Glomerular visceral epithelial cell (primary cell): ENCODE data around the gene DHRS3.

ENCODE experiments used
- DNase-seq: peaks from one replicate; pipeline ENCODE4 v3.0.0-alpha.2; 2016; ENCODE audit errors: extremely low spot score

Gene DHRS3

GRCh38 chr1:12640237-12640957 lies 22.4 kb upstream of the DHRS3 start:
- no peak for DNase-seq

GRCh38 chr1:12637693-12638092 lies 19.7 kb upstream of the DHRS3 start:
- no peak for DNase-seq

- DNase-seq: peak; percentile 78
Observed at GRCh38 chr1:12636098-12636950, 18.3 kb upstream of the DHRS3 start.

DNA sequence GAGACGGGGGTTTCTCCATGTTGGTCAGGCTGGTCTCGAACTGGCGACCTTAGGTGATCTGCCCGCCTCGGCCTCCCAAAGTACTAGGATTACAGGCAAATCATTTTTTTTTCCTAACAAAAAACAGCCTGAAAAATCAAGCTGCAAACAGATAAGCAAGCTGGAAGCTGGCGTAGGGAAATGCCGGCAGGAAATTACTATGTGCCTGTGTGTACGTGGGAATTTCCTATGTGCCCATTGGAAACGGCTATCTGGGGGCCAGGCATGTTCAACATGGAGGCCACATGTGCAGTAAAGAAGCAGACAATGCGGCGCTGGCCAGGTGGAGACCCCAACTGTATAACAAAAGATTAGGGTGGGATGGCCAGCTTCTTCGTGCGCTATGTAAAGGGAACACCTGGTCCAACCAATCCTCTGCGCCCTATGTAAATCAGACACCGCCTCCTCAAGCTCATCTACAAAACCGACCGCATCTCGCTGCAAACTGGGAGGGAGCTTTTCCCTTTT lies 16.7 kb upstream of the DHRS3 start:
- DNase-seq: no peak

DNA sequence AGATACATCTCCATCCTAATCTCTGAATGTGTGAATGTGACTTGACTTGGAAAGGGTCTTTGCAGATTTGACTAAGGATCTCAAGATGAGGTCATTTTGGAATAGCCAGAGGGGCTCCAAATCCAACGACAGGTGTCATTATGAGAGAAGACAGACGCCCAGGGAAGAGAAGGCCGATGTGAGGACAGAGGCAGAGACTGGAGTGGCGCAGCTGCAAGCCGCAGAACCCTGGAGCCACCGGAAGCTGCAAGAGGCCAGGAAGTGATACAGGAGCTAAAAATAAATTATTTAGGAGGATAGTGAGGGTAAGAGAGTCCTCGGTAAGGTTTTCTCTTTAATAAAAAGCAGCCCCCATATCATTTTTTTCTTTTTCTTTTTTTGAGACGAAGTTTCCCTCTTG lies 16.1 kb upstream of the DHRS3 start:
- no peak for DNase-seq

- DNase-seq: no peak
Observed at GRCh38 chr1:12631571-12631970, 13.6 kb upstream of the DHRS3 start.

DNA sequence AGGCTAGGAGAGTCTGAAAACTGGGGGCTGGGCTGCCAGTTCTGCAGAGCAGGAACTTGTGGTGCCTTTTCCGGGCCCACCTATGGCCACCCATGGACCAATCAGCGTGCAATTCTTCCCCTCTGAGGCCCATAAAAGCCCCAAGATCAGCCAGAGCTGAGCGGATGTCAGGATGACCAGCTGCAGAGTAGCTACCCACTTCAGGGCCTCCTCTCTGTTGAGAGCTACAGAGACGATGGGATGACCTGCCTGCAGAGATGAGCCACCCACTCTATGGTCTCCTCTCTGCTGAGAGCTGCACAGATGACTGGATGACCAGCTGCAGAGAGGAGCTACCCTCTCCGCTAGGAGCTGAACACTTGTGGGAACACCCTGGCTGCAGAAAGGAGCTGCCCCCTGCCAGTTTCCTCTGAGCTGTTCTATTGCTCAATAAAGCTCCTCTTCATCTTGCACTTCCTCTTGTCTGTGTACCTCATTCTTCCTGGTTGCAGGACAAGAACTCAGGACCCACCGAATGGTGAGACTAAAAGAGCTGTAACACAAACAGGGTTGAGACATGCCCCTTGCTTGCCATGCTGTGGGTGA lies 13.0 kb upstream of the DHRS3 start:
- no peak for DNase-seq

GRCh38 chr1:12629985-12630760 lies 12.2 kb upstream of the DHRS3 start:
- no peak for DNase-seq

DNA sequence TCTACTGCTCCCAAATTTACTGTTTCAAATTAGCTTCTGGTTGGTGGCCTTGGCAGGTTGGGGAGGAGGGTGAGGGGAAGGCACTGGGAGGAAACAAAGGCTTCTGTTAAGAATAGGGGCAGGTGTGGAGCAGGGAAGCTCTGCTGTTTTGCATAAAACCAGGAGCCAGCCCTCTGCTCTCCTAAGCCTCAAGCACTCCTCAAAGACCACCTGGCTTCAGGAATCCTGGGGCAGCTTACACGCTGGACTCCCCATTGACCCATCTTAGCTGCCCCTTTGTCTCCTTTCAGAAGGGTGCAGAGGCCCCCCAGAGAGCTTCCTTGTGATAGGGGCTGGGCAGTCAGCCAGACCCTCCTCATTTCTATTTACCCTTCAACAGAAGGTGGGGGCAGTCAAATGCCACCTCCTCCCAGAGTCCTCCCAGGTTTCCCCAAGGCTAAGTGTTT lies 11.5 kb upstream of the DHRS3 start:
- no peak for DNase-seq

GRCh38 chr1:12627296-12627695 lies 9.3 kb upstream of the DHRS3 start:
- no peak for DNase-seq

- DNase-seq: no peak
Observed at GRCh38 chr1:12626888-12627287, 8.9 kb upstream of the DHRS3 start.

- no peak for DNase-seq
Observed at GRCh38 chr1:12625276-12625675, 7.3 kb upstream of the DHRS3 start.

GRCh38 chr1:12622506-12622905 lies 4.5 kb upstream of the DHRS3 start:
- DNase-seq: no peak

- no peak for DNase-seq
Observed at GRCh38 chr1:12621346-12622335, 3.6 kb upstream of the DHRS3 start.

GRCh38 chr1:12620931-12621330 lies 2.9 kb upstream of the DHRS3 start:
- DNase-seq: no peak

DNA sequence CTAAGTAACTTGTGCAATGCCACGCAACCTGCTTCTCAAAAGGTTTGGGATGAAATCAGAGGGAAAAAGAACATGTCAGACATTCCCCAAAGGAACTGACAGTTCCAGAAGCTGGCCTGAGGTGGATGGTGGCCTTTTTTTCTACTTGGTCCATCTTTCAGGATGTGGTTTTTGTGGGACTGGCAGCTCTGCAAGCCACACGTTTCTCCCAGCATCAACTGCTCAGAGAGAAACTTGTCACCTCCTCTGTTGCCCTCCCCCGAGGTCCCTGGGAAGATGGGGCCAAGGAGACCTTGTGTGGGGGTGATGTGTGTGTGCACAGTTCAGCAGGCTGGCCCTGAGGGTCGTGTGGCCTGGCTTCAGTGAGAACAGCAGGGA lies 2.5 kb upstream of the DHRS3 start:
- peak; percentile 35 for DNase-seq

GRCh38 chr1:12619792-12620487 lies 1.9 kb upstream of the DHRS3 start:
- DNase-seq: peak; percentile 86

- peak; percentile 88 for DNase-seq
Observed at GRCh38 chr1:12618965-12619791, 1.2 kb upstream of the DHRS3 start.

DNA sequence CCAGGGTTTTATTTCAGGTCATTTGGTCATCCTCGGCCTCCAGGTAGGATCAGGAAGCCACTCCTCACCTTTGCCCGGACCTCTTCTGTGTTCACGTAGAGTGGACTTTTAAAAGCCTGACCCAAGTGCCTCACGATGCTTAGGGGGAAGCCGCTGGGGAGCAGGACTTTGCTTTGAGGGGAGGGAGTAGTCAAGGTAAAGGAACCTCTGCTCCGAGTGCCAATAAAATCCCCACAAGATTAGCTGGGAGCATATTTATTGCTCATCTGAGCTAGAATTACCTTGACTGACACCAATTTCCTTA lies 603 bp upstream of the DHRS3 start:
- DNase-seq: no peak
